Stimulated activated naive CD8-positive, alpha-beta T cell treated with anti-CD3 and anti-CD28 coated beads, Interleukin-15, Interleukin-2, amounts not matched to agents 100 ng/mL and 50 ng/mL, for 24 hours (primary cell): ENCODE measurements around the gene EGFL6.

Experiments used
- H3K27ac Mint-ChIP-seq: one replicate; pipeline ENCODE4 v1.8.0; 2021; ENCODE audit warnings: mild to moderate bottlenecking, mixed read lengths
- H3K27me3 Mint-ChIP-seq: one replicate; pipeline ENCODE4 v1.8.0; 2021; ENCODE audit warnings: mixed read lengths
- H3K36me3 Mint-ChIP-seq: one replicate; pipeline ENCODE4 v1.8.0; 2021; ENCODE audit warnings: low read depth, mixed read lengths
- H3K4me1 Mint-ChIP-seq: one replicate; pipeline ENCODE4 v1.8.0; 2021; ENCODE audit warnings: low read depth, mixed read lengths
- H3K4me3 Mint-ChIP-seq: one replicate; pipeline ENCODE4 v1.8.0; 2021; ENCODE audit warnings: mild to moderate bottlenecking, mixed read lengths
- H3K9me3 Mint-ChIP-seq: one replicate; pipeline ENCODE4 v1.8.0; 2021; ENCODE audit warnings: mixed read lengths

Gene EGFL6

GRCh38 chrX:13570261-13570605 lies 832 bp downstream of the EGFL6 start:
- H3K27ac Mint-ChIP-seq, result no peak overlapping the region
- peaks cover 38% of the 10 kb centered on the region for H3K27me3 Mint-ChIP-seq
- no peaks in the 10 kb centered on the region for H3K9me3 Mint-ChIP-seq
- peaks cover 10% of the 10 kb centered on the region for H3K4me1 Mint-ChIP-seq
- H3K4me3 Mint-ChIP-seq, result peak overlapping the region; percentile 50
- no peaks in the 10 kb centered on the region for H3K36me3 Mint-ChIP-seq

GRCh38 chrX:13571136-13571535 lies 1.7 kb downstream of the EGFL6 start:
- Mint-ChIP-seq H3K36me3 (no peaks in the 10 kb centered on the region), H3K4me3 (no peak overlapping the region), H3K4me1 (peaks cover 10% of the 10 kb centered on the region), H3K9me3 (no peaks in the 10 kb centered on the region), H3K27me3 (peaks cover 31% of the 10 kb centered on the region), H3K27ac (no peak overlapping the region)

GRCh38 chrX:13574600-13574999 lies 5.2 kb downstream of the EGFL6 start:
- peaks cover 18% of the 10 kb centered on the region for H3K27me3 Mint-ChIP-seq
- no peaks in the 10 kb centered on the region for H3K36me3 Mint-ChIP-seq
- no peak overlapping the region for H3K27ac Mint-ChIP-seq
- H3K4me3 Mint-ChIP-seq, result no peak overlapping the region
- H3K9me3 Mint-ChIP-seq, result no peaks in the 10 kb centered on the region
- peaks cover 10% of the 10 kb centered on the region for H3K4me1 Mint-ChIP-seq

- Mint-ChIP-seq H3K36me3 (no peaks in the 10 kb centered on the region), H3K27ac (no peak overlapping the region), H3K4me3 (no peak overlapping the region), H3K9me3 (no peaks in the 10 kb centered on the region), H3K4me1 (no peaks in the 10 kb centered on the region), H3K27me3 (peaks cover 10% of the 10 kb centered on the region)
Observed at GRCh38 chrX:13579661-13580060, 10.3 kb downstream of the EGFL6 start.

GRCh38 chrX:13581554-13581953 lies 12.2 kb downstream of the EGFL6 start:
- H3K27ac Mint-ChIP-seq, result no peak overlapping the region
- H3K4me3 Mint-ChIP-seq, result no peak overlapping the region
- H3K27me3 Mint-ChIP-seq, result peaks cover 10% of the 10 kb centered on the region
- no peaks in the 10 kb centered on the region for H3K36me3 Mint-ChIP-seq
- no peaks in the 10 kb centered on the region for H3K9me3 Mint-ChIP-seq
- H3K4me1 Mint-ChIP-seq, result no peaks in the 10 kb centered on the region

- Mint-ChIP-seq H3K36me3 (no peaks in the 10 kb centered on the region), H3K9me3 (no peaks in the 10 kb centered on the region), H3K27ac (no peak overlapping the region), H3K4me3 (no peak overlapping the region), H3K27me3 (peaks cover 4% of the 10 kb centered on the region), H3K4me1 (no peaks in the 10 kb centered on the region)
Observed at GRCh38 chrX:13587786-13588477, 18.5 kb downstream of the EGFL6 start.

GRCh38 chrX:13590207-13590606 lies 20.8 kb downstream of the EGFL6 start:
- Mint-ChIP-seq H3K36me3 (no peaks in the 10 kb centered on the region), H3K27ac (no peak overlapping the region), H3K4me3 (no peak overlapping the region), H3K4me1 (no peaks in the 10 kb centered on the region), H3K9me3 (no peaks in the 10 kb centered on the region), H3K27me3 (peaks cover 11% of the 10 kb centered on the region)

- Mint-ChIP-seq H3K27ac (no peak overlapping the region), H3K36me3 (no peaks in the 10 kb centered on the region), H3K4me1 (no peaks in the 10 kb centered on the region), H3K27me3 (peaks cover 11% of the 10 kb centered on the region), H3K4me3 (no peak overlapping the region), H3K9me3 (no peaks in the 10 kb centered on the region)
Observed at GRCh38 chrX:13590914-13591313, 21.5 kb downstream of the EGFL6 start.

- no peaks in the 10 kb centered on the region for H3K4me1 Mint-ChIP-seq
- no peaks in the 10 kb centered on the region for H3K36me3 Mint-ChIP-seq
- peaks cover 7% of the 10 kb centered on the region for H3K27me3 Mint-ChIP-seq
- H3K27ac Mint-ChIP-seq, result no peak overlapping the region
- H3K4me3 Mint-ChIP-seq, result no peak overlapping the region
- H3K9me3 Mint-ChIP-seq, result no peaks in the 10 kb centered on the region
Observed at GRCh38 chrX:13597874-13598273, 28.5 kb downstream of the EGFL6 start.

- H3K4me3 Mint-ChIP-seq, result no peak overlapping the region
- H3K4me1 Mint-ChIP-seq, result no peaks in the 10 kb centered on the region
- no peak overlapping the region for H3K27ac Mint-ChIP-seq
- no peaks in the 10 kb centered on the region for H3K36me3 Mint-ChIP-seq
- H3K27me3 Mint-ChIP-seq, result peaks cover 5% of the 10 kb centered on the region
- no peaks in the 10 kb centered on the region for H3K9me3 Mint-ChIP-seq
Observed at GRCh38 chrX:13598877-13599276, 29.5 kb downstream of the EGFL6 start.

- Mint-ChIP-seq H3K27ac (no peak overlapping the region), H3K27me3 (no peaks in the 10 kb centered on the region), H3K9me3 (no peaks in the 10 kb centered on the region), H3K4me1 (no peaks in the 10 kb centered on the region), H3K4me3 (no peak overlapping the region), H3K36me3 (no peaks in the 10 kb centered on the region)
Observed at GRCh38 chrX:13599491-13599890, 30.1 kb downstream of the EGFL6 start.

GRCh38 chrX:13605611-13606010 lies 36.2 kb downstream of the EGFL6 start:
- H3K27me3 Mint-ChIP-seq, result no peaks in the 10 kb centered on the region
- H3K27ac Mint-ChIP-seq, result no peak overlapping the region
- no peaks in the 10 kb centered on the region for H3K9me3 Mint-ChIP-seq
- H3K4me3 Mint-ChIP-seq, result no peak overlapping the region
- H3K36me3 Mint-ChIP-seq, result no peaks in the 10 kb centered on the region
- H3K4me1 Mint-ChIP-seq, result no peaks in the 10 kb centered on the region

- no peaks in the 10 kb centered on the region for H3K36me3 Mint-ChIP-seq
- no peak overlapping the region for H3K27ac Mint-ChIP-seq
- H3K4me1 Mint-ChIP-seq, result no peaks in the 10 kb centered on the region
- H3K9me3 Mint-ChIP-seq, result no peaks in the 10 kb centered on the region
- no peaks in the 10 kb centered on the region for H3K27me3 Mint-ChIP-seq
- no peak overlapping the region for H3K4me3 Mint-ChIP-seq
Observed at GRCh38 chrX:13607331-13607995, 38.1 kb downstream of the EGFL6 start.

- H3K4me1 Mint-ChIP-seq, result no peaks in the 10 kb centered on the region
- H3K36me3 Mint-ChIP-seq, result no peaks in the 10 kb centered on the region
- H3K9me3 Mint-ChIP-seq, result no peaks in the 10 kb centered on the region
- no peak overlapping the region for H3K4me3 Mint-ChIP-seq
- no peaks in the 10 kb centered on the region for H3K27me3 Mint-ChIP-seq
- no peak overlapping the region for H3K27ac Mint-ChIP-seq
Observed at GRCh38 chrX:13607996-13608365, 38.6 kb downstream of the EGFL6 start.

- peaks cover 4% of the 10 kb centered on the region for H3K4me1 Mint-ChIP-seq
- no peaks in the 10 kb centered on the region for H3K27me3 Mint-ChIP-seq
- H3K4me3 Mint-ChIP-seq, result no peak overlapping the region
- no peaks in the 10 kb centered on the region for H3K36me3 Mint-ChIP-seq
- no peaks in the 10 kb centered on the region for H3K9me3 Mint-ChIP-seq
- H3K27ac Mint-ChIP-seq, result no peak overlapping the region
Observed at GRCh38 chrX:13614154-13614553, 44.8 kb downstream of the EGFL6 start.

- Mint-ChIP-seq H3K27ac (no peak overlapping the region), H3K4me1 (peaks cover 7% of the 10 kb centered on the region), H3K27me3 (no peaks in the 10 kb centered on the region), H3K4me3 (no peak overlapping the region), H3K9me3 (no peaks in the 10 kb centered on the region), H3K36me3 (no peaks in the 10 kb centered on the region)
Observed at GRCh38 chrX:13620207-13620606, 50.8 kb downstream of the EGFL6 start.
